Lower leg skin (tissue), 3 donors: ENCODE results near the gene HDLBP.

Experiments used
- POLR2A ChIP-seq, 2 donors: fragments of 450-650 bp; IDR thresholded peaks; one replicate each; pipeline ENCODE4 v1.6.1; 2016 to 2017; ENCODE audit warnings: antibody characterized with exemption in 2 of 2, mild to moderate bottlenecking in 1 of 2, moderate library complexity in 1 of 2
- TF ChIP-seq, protein P1 (sequence below), 3 donors: fragments of 450-650 bp; IDR thresholded peaks; one replicate each; pipeline ENCODE4 v1.5.1; 2016; ENCODE audit warnings: antibody characterized with exemption in 3 of 3, mild to moderate bottlenecking in 3 of 3, moderate library complexity in 2 of 3

DNA sequence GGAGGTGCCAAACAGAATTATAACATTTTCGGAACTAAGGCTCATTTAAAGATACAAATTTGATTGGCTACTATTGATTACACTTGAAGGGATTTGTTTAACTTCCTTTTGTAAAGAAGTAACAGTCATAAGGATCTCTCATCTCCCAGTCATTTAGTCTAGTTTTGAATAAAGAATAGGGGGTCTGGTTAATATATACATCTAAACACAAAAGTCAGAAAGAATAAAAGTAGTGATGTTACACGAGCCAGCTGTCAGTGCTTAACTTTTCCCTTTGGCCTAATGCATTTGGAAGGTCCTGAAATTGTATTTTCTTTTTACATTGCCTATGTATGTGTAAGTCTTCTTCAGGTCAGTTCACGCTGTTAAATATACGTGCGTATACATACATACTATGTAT lies 8.3 kb upstream of the HDLBP start:
- no peak for TF ChIP-seq POLR2A (IDR thresholded peaks at IDR 0.05)
- TF ChIP-seq, protein P1, sequence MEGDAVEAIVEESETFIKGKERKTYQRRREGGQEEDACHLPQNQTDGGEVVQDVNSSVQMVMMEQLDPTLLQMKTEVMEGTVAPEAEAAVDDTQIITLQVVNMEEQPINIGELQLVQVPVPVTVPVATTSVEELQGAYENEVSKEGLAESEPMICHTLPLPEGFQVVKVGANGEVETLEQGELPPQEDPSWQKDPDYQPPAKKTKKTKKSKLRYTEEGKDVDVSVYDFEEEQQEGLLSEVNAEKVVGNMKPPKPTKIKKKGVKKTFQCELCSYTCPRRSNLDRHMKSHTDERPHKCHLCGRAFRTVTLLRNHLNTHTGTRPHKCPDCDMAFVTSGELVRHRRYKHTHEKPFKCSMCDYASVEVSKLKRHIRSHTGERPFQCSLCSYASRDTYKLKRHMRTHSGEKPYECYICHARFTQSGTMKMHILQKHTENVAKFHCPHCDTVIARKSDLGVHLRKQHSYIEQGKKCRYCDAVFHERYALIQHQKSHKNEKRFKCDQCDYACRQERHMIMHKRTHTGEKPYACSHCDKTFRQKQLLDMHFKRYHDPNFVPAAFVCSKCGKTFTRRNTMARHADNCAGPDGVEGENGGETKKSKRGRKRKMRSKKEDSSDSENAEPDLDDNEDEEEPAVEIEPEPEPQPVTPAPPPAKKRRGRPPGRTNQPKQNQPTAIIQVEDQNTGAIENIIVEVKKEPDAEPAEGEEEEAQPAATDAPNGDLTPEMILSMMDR (IDR thresholded peaks at IDR 0.05) = no peak
